ENCODE measurements around the gene PRSS58.

The PRSS58 gene, protein sequence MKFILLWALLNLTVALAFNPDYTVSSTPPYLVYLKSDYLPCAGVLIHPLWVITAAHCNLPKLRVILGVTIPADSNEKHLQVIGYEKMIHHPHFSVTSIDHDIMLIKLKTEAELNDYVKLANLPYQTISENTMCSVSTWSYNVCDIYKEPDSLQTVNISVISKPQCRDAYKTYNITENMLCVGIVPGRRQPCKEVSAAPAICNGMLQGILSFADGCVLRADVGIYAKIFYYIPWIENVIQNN

DNA sequence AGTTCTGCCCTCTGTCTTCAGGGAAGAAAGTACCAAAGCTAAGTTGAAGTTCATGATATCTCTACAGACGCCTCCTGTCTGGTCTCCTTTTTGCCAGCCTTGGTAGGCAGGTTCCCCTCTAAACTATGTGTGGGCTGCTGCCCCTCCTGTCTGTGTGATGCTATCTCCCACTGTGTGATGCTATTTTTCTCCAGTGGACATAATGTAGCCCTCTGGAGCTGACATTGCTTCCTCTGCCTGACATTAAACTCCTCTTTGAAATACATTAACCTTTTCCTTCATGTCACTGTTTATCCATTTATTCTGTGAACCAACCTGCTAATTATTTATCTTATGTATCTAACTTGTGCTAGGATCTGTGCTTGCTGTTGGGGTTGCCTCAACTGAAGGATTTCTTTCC, at the start of gene PRSS58:
Gene PRSS58 (minus strand): TSS at position 101 of the 400 bp plus-strand sequence. CDS start 351 bp downstream, outside the sequence.
- DNase-seq (ENCODE audit: low read depth), result no peak

DNA sequence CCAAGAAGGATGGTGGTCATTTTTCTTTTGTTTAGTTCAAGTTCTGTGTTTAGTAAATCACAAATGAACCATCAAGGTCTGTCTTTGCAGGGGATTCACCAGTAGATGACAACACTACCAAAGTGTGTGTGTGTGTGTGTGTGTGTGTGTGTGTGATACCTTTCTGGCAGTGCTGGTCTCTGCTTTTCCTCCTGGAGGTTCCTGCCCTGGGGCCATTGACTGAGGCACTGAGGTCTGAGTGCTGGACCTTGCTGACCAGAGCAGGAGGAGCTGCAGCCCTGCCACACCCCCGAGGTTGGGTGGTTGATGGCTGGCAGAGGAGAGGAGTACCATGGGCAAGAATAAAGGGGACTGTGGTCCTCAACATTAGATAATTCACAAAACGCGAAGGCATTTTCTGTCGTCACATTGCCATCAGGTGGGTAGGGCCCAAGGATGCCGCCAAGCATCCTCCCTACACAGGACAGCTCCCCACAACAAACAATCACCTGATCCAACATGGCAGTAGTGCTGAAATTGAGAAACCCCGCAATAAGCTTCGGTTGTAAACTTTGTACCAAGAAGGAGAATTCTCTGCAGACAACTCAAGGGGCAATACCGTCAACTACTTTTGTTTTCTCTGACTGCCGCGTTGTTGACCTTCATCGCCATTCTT, 49.5 kb upstream of the PRSS58 start:
- no peak for DNase-seq (ENCODE audit: low read depth)

DNA sequence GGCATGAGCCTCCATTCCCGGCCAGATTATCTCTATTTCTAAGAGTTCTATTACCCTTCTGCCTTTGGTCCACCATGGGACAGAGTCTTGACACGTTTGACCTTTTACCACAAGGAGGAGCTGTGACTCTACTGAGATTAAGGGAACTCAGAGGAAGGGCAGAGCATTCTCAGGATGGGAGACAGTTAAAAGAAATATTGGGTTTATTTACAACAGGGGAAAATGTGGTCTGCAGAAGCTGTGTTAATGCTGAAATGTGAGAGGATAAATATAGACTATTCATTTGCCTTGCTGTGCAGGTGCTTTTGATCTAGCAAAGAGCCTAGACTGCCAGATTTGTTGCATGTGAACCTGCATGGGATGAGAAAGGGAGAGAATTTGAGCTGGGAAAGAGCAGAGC, 45.8 kb upstream of the PRSS58 start:
- DNase-seq (ENCODE audit: low read depth), result no peak

DNA sequence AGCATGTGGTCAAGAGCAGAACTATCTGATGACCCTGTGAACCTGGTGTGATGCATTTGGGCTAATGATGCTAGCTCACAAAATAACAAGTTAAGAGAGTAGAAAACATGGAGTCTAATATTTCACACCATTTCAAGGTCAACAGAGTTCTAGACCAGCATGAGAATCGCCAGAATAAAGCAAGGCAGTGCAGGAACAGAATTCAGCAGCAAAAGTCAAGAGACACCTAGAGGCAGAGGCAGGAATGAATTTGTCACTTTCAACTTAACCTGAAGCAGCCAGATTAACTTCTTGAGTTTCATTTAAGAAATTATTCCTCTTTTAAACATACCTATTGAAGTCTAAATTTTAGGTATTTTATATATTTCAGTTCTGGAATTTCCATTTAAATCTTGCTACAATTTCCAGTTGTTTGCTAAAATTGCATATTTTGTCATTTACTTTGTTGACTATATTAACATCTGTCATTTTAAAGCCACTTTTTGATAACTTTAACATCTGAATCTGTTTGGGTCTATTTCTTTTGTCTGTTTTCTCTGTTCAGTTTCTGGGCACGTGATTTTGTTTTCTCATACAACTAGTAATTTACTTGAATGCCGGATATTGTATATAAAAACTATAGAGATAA, 44.2 kb upstream of the PRSS58 start:
- no peak for DNase-seq (ENCODE audit: low read depth)

DNA sequence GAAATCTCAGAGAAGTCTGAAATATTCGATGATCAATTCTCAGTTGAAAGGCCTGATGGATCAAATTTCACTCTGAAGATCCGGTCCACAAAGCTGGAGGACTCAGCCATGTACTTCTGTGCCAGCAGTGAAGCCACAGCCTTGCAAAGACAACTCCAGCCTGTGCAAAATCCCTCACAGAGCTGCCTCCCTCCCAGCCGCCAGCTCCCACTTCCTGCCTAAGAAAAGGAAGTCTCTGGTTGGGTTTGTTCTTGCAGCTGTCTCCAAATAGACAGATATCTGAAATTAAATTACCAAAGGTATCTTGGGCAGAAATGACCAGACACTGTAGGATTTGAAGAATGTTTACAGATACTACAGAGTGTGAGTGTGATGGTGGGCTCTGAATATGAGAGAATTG, 43.4 kb upstream of the PRSS58 start:
- no peak for DNase-seq (ENCODE audit: low read depth)

DNA sequence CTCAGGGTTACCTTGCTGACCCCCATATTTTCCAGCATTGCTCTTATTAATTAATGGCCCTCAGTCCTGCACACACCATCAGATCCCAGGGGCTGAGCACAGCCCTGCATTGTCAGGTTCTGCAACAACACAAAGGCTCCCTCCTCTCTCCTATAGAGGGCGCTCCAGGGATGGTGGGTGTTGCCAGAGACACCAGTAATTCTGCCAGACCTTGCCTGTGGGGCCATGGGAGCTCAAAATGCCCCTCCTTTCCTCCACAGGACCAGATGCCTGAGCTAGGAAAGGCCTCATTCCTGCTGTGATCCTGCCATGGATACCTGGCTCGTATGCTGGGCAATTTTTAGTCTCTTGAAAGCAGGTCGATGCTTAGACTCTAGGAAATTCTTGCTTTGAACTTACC, 42.8 kb upstream of the PRSS58 start:
- DNase-seq (ENCODE audit: low read depth), result no peak

DNA sequence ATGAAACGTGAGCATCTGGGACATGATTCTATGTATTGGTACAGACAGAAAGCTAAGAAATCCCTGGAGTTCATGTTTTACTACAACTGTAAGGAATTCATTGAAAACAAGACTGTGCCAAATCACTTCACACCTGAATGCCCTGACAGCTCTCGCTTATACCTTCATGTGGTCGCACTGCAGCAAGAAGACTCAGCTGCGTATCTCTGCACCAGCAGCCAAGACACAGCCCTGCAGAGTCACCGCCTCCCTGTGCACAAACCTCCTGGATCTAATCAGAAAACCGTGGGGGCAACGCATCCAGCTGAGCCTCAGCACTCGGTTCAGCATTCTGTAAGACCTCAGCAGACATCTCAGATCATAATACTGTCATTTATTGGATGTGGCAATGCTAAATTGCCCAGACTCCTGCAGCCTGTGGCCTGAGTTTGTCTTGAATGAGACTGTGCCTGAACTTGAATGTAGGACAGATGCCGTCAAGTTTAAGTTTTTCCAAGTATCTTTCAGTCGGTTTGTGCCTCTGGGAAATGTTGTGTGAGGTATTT, 41.5 kb upstream of the PRSS58 start:
- no peak for DNase-seq (ENCODE audit: low read depth)

DNA sequence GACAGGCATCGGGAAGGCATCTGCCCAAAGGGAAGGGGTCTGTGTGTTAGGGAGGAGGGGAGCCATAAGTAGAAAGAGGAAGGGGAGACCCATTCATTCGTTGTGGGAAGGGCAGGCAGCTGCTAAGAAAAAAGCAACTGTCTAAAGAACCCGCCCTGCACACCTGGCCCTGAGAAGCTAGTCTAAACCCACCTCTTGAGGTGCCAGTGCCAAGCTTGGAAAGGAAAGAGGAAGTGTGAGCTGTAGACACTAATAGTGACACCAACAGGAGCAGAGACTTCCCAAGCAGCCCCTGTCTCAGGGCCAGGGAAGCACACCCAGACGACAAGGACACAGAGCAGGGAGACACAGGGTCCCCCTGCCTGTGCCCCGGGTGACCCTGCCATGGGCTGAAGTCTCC, 40.8 kb upstream of the PRSS58 start:
- DNase-seq (ENCODE audit: low read depth), result no peak

DNA sequence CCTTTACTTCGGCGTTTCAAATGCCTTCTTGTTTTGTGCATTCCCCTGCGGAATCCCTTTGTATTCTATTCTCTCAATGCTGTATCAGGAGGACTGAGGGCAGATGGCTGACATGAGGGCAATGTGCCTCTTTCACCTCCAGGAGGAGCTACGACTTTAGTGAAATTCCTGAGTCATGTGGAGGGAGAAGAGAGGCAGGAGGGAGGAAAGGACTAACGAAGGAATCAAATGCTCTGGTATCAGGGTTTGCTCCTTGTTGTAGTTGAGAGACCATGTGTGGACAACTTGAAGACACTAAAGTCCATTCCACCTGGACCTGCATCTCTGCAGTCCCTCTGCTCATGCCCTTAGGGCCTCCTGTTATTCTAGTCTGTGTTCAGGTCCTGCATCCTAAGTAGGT, 40.2 kb upstream of the PRSS58 start:
- DNase-seq (ENCODE audit: low read depth), result no peak

DNA sequence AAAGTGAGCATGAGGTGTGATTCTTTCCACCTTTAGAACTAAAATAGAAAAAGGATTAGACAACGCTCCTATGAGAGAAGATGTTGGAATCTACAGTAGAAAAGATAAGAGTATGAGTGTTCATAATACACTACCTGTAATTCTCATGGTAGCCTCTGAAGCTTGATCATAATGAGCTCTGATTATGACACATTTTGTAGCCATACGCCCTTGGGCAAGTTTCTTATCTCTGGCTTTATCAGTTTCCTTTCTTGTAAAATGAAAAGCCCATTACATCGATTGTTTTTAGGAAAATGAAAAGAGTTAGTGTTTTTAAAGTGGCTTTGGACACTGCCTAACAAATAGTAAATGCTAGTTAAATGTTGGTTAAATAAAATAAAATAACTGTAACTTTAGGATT, 22.4 kb upstream of the PRSS58 start:
- DNase-seq (ENCODE audit: low read depth), result no peak

DNA sequence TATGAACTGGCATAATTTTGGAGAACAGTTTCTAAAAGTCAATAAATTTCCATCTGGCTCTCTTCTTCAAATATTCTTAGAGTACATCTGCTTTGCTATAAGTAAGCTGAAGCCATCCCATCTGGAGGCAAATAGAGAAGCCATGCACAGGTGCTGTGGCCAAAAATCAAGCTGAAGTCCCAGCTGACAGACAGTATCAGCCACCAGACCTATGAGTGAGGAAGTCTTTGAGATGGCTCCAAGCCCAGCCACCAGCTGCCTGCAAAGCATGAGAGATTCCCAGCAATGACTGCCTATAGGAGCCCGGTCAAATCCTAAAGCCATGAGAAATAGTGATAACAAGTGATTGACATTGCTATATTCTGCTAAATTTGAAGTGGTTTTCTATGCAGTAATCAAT, 21.7 kb upstream of the PRSS58 start:
- DNase-seq (ENCODE audit: low read depth), result no peak

DNA sequence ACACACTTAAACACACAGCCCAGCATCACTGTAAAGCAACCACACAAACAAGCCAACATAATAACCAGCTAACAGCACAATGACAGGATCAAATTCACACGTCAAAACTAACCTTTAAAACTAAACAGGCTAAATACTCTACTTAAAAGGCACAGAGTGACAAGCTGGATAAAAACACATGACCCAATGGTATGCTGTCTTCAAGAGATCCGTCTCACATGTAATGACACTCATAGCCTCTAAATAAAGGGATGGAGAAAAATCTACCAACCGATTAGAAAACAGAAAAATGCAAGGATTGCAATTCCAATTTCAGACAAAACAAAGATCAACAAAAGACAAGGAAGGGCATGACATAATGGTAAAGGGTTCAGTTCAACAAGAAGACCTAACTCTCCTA, 17.2 kb upstream of the PRSS58 start:
- no peak for DNase-seq (ENCODE audit: low read depth)

DNA sequence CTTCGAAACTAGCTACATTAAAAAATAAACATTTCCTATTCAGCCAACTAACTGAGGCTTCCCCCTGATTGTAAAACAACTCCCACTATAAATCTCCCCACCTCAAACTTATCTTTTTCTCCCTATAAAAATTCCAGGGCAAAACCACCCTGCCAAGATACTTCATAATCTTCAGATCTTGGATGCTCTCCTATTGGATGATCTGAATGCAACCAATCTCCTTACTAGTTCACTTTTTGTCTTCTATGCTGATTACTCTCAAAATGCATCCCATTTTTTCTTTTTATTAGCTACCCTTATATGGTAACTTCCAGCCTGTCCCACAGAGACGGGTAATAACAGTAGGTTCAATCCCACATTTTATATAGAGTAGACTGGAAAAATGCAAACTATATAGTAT, 15.0 kb upstream of the PRSS58 start:
- DNase-seq (ENCODE audit: low read depth), result no peak

DNA sequence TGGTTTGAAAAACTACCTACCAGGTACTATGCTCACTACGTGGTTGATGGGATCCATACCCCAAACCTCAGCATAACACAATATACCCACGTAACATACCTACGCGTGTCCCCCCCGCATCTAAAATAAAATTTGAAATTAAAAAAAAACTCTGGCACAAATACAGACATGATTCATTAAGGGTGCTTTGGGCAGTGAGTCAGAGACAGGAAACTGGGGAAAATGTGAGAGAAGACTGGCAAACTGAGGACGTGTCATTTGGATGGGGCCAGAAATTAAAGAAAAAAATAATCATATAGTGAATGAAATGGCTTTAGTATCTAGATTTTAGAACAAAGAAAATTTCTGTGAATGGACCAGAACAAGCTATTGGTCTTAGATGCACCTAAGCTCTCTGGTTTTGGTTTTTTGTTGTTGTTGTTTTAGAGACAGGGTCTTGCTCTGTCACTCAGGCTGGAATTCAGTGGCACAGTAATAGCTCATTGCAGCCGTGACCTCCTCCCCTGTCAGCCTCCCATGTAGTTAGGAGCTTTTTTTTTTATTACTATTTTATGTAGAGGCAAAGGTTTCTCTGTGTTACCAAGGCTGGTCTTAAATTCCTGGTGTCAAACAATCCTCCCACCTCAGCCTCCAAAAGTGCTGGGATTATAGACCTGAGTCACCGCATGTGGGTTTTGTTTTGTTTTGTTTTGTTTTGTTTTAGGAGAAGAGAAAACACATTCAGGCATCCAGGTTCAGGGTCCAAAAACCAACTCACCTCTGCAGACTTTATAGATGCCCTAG, 5.9 kb upstream of the PRSS58 start:
- no peak for DNase-seq (ENCODE audit: low read depth)

DNA sequence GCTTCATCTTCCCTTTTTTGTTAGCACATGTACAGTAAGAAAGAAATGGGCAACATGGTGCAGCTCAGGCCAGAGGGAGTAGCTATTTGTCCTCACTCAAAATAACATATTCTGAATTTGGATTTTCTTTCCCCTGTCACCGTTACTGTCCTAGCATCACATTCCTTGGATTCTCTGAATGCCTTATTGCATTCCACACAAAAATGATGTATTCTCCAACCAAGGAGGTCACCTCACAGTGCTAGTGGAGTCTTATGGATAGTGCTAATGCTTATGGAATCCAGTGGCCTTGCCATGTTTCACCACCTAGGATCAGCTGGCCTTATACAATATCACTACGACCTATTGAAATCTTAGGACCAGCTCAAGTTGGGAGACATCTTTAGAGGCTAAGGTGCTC, 7.2 kb downstream of the PRSS58 start:
- no peak for DNase-seq (ENCODE audit: low read depth)

DNA sequence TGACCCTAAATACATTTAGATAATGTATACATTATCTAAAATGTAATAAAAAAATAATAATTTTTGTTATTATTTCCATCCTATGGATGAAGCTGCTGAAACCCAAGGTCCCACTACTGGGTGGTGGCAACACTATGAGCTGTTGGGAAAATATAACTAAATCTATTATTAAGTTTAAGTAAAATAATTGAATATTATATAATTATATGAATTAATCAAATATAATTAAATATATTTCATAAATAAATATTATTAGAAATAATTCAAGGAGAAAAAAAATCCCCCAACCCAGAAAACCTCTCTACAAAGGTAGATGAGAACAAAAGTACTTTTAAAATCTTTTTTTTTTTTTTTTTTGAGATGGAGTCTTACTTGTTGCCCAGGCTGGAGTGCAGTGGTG, 7.9 kb downstream of the PRSS58 start:
- no peak for DNase-seq (ENCODE audit: low read depth)

DNA sequence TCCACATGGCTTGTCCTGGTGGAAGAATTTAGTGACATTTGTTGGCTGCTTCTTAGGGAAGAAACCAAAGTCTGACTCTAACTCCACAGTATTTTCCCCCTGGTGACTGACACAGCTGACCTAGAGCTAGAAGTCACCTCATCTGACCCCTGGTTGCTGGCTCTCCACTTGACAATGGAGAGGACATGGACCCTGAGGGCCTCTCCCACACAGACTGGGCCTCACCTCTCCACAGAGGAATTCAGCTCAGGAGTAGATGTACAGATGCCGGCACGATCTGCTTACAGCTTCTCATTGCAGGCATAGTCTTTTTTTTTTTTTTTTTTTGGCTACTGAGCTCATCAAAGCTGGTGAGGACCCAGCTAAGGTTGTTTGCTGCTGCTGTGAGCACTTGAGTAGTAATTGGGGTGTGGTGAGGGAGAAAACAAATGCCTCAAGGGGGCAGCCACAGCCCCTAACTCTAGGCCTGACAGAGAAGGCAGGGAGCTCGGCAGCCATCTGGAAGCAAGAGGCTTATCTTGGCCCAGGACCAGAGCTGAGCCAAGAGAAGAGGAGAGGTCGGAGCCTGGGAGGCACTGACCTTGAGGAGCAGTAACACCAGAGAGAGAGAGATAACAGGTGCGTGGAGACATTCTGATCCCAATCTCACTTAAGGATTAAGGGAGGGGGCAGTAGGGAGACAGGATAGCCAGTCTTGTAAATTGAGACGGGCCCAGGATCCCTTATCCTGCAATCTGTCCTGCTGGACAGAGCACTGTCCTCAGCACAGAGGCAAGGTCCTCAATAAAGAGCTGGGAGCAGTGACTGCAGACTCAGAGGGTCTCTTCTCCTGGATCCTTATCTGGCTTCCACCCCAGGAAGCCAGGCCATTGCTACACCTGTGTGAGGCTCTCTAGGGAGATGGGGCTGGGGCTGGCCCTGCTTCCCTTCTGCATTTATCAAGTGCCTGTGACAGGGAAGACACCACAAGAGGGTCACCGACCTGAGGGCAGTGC, 9.4 kb downstream of the PRSS58 start:
- no peak for DNase-seq (ENCODE audit: low read depth)

DNA sequence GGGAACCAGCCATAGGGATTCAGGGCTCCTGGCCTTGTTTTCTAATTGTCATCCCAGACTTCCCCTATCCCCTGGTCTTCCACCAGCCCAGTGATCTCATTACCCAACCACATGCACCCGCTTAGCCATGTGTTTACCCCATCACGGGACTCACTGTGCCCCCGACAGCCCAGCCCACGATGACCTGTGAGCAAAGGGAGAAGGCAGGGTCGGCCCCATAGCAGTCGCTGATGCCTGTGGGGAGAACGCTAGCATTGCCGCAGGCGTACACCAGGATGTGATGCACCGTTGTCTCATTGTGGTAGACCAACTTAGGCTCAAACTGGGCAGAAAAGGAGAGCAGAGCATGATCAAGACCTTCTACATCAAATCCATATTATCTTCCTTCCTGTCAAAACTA, 14.0 kb downstream of the PRSS58 start:
- no peak for DNase-seq (ENCODE audit: low read depth)

DNA sequence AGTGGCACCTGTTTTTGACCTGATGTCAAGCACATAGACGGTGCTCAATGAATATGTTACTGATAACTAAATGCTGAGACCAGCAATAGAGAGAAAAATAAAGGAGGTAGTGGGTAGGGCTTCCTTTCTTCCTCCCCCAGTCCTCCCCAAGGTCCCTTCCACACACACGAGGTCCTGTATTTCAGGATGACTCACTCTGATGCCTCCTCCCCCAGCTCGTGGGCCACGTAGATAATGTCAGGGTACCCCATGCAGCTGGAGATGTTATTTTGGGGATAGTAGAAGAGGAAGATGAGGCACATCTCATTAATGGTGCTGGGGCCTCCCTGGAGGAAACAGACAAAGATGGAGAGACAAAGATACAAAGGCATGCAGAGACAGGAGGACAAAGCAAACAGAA, 17.3 kb downstream of the PRSS58 start:
- no peak for DNase-seq (ENCODE audit: low read depth)

DNA sequence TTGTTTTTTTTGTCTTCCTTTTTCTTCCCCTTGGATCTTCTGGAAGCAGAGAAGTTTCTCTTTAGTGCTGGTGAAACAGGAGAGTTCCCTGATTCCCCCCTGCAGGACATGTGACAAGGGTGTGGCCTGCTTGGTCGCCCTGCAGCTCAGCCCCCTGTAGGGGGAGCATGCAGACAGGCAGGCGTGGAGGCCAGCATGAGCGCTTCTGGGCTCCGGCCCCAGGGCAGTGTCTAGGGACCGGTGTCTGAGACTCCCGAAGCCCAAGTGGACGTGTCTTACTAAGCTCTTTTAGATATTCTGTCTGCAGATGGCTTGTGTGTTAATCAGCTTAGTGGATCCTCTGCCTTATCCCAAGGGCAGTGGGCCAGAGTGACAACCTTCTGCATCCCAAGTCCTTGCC, 26.1 kb downstream of the PRSS58 start:
- DNase-seq (ENCODE audit: low read depth), result no peak

DNA sequence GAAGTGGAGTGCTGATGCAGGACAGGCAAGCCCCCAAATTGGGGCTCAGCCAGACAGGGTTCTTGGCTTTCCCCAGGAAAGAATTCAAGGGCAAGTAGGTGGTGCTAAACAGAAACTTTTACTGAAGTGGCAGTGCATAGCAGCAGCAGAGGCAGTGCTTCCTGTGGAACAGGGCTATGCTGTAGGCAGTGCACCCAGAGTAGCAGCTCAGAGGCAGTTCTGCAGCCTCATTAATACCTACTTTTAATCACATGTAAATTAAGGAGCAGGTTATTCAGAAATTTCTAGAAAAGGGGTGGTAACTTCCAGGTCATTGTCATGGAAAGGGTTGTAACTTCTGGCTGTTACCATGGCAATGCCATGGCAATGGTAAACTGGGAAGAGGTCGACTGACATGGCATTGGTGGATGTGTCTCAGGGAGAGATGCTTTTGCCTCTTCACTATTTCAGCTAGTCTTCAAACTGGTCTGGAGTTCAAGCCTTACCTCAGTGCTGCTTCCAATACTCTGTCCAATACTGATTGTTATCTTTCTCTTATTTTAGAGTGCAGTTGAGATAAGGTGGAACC, 29.2 kb downstream of the PRSS58 start:
- no peak for DNase-seq (ENCODE audit: low read depth)
